CD8-positive, alpha-beta memory T cell (primary cell): ENCODE measurements around the gene FASTK. TPM values are rescaled to one million over a fixed set of nuclear protein-coding genes. Genes with fewer than 3 reads are reported as not detected.
"Not testable (repeated sequence)": the region's sequence is repeated elsewhere in the genome, so short reads cannot be mapped to it uniquely, and the experiment has no call there.

Experiments
- CTCF ChIA-PET: fragments of 350-600 bp; sonication (Branson Sonifier 250); formaldehyde crosslinking; loops from one replicate; lab custom pipeline; 2021; ENCODE audit warnings: antibody characterized with exemption; lab: Charles Lee
- POLR2A ChIA-PET: fragments of 350-600 bp; sonication (Branson Sonifier 250); formaldehyde crosslinking; loops from one replicate; lab custom pipeline; 2021; ENCODE audit warnings: antibody characterized with exemption; lab: Charles Lee
- DNase-seq, 5 donors: peaks; one replicate each; pipeline versions ENCODE4 v3.0.0 to v3.0.0-alpha.2; 2020 to 2022; ENCODE audit warnings: mixed read lengths in 1 of 5
- H3K27ac ChIP-seq: one replicate; pipeline ENCODE4 v1.7.0; 2013; ENCODE audit warnings: low read depth, mild to moderate bottlenecking, low read length, moderate library complexity
- H3K27me3 ChIP-seq: 2 replicates; pipeline ENCODE4 v1.7.0; 2013; ENCODE audit warnings: low read length, mild to moderate bottlenecking; ENCODE audit not compliant: insufficient read depth, poor library complexity, severe bottlenecking
- H3K36me3 ChIP-seq: 2 replicates; pipeline ENCODE4 v1.7.0; 2013; ENCODE audit warnings: mild to moderate bottlenecking, low read length, moderate library complexity; ENCODE audit not compliant: insufficient read depth
- H3K4me1 ChIP-seq: 2 replicates; pipeline ENCODE4 v1.7.0; 2013; ENCODE audit warnings: mild to moderate bottlenecking, low read length, moderate library complexity; ENCODE audit not compliant: insufficient read depth
- H3K4me3 ChIP-seq: 2 replicates; pipeline ENCODE4 v1.7.0; 2013; ENCODE audit warnings: mild to moderate bottlenecking, low read length
- H3K9me3 ChIP-seq: 2 replicates; pipeline ENCODE4 v1.7.0; 2013; ENCODE audit warnings: mild to moderate bottlenecking, low read length
- H3K27ac Mint-ChIP-seq, 8 donors: one replicate each; pipeline ENCODE4 v1.8.0; 2020 to 2021; ENCODE audit warnings: mixed read lengths in 8 of 8, mild to moderate bottlenecking in 6 of 8, inconsistent platforms in 3 of 8, moderate library complexity in 3 of 8
- H3K27me3 Mint-ChIP-seq, 2 donors: one replicate each; pipeline ENCODE4 v1.8.0; 2020 to 2021; ENCODE audit warnings: mixed read lengths in 2 of 2, mild to moderate bottlenecking in 1 of 2, moderate library complexity in 1 of 2
- H3K36me3 Mint-ChIP-seq, 3 donors: one replicate each; pipeline ENCODE4 v1.8.0; 2020 to 2021; ENCODE audit warnings: mixed read lengths in 3 of 3, inconsistent platforms in 1 of 3, mild to moderate bottlenecking in 1 of 3
- H3K4me1 Mint-ChIP-seq, 3 donors: one replicate each; pipeline ENCODE4 v1.8.0; 2020 to 2021; ENCODE audit warnings: mixed read lengths in 3 of 3, inconsistent platforms in 1 of 3, mild to moderate bottlenecking in 1 of 3
- H3K4me3 Mint-ChIP-seq, 7 donors: one replicate each; pipeline ENCODE4 v1.8.0; 2020 to 2021; ENCODE audit warnings: mixed read lengths in 7 of 7, mild to moderate bottlenecking in 6 of 7, moderate library complexity in 4 of 7, inconsistent platforms in 2 of 7
- H3K9me3 Mint-ChIP-seq, 5 donors: one replicate each; pipeline ENCODE4 v1.8.0; 2020 to 2022; ENCODE audit warnings: mixed read lengths in 5 of 5, mild to moderate bottlenecking in 3 of 5, moderate library complexity in 2 of 5, inconsistent platforms in 1 of 5
- polyA plus RNA-seq: library from polyadenylated mRNA; unstranded; fragments of 300-500 nt; fragmentation: Illumina TruSeq; gene quantifications from one replicate; pipeline ENCODE4 v1.2.3, GENCODE V29; 2021
- total RNA-seq, 2 experiments: library from RNA; stranded (reverse); gene quantifications; one replicate each; pipeline ENCODE4 v1.2.3, GENCODE V29; 2021

The FASTK gene
- total and polyA plus RNA-seq, 3 experiments from 2014 or later, result 52.0 to 88.8 (median 83.1) TPM

DNA sequence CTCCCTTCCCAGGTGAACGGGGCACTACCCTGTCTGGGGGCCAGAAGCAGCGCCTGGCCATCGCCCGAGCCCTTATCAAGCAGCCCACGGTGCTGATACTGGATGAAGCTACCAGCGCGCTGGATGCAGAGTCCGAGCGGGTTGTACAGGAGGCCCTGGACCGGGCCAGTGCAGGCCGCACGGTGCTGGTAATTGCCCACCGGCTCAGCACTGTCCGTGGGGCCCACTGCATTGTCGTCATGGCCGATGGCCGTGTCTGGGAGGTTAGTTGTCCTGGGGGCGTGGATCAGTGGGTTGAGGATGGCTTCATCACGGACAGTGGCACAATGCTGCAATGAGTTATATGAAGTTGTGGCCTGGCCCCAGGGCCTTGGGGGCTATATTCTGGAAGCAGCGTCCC lies 36.6 kb downstream of the FASTK start:
- ChIA-PET POLR2A (no interaction called here), CTCF (no interaction called here)
- H3K36me3 Mint-ChIP-seq, result peaks cover 0 to 21% (median 2%) of the 10 kb centered on the region in 3 donors
- H3K9me3 Mint-ChIP-seq, result no peaks in the 10 kb centered on the region
- Histone ChIP-seq H3K27me3 (no peaks in the 10 kb centered on the region), H3K36me3 (peaks cover 3% of the 10 kb centered on the region), H3K9me3 (no peaks in the 10 kb centered on the region), H3K4me1 (no peaks in the 10 kb centered on the region), H3K27ac (no peak overlapping the region), H3K4me3 (no peak overlapping the region)
- H3K27me3 Mint-ChIP-seq, result no peaks in the 10 kb centered on the region
- H3K4me3 Mint-ChIP-seq, result no peak overlapping the region
- H3K27ac Mint-ChIP-seq, result no peak overlapping the region
- H3K4me1 Mint-ChIP-seq, result peaks cover 0 to 11% (median 7%) of the 10 kb centered on the region in 3 donors
- DNase-seq, result no peak

DNA sequence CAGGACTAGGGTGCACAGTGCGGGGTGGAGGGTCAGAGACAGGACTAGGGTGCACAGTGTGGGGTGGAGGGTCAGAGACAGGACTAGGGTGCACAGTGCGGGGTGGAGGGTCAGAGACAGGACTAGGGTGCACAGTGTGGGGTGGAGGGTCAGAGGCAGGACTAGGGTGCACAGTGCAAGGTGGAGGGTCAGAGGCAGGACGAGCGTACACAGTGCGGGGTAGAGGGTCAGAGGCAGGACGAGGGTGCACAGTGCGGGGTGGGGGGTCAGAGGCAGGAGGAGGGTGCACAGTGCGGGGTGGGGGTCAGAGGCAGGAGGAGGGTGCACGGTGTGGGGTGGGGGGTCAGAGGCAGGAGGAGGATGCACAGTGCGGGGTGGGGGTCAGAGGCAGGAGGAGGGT lies 37.2 kb downstream of the FASTK start:
- Mint-ChIP-seq H3K4me1 (peaks cover 0 to 14% (median 7%) of the 10 kb centered on the region in 3 donors), H3K36me3 (peaks cover 0 to 23% (median 2%) of the 10 kb centered on the region in 3 donors)
- H3K9me3 ChIP-seq, H3K4me1 ChIP-seq, H3K4me3 Mint-ChIP-seq, CTCF ChIA-PET, H3K27me3 ChIP-seq, H3K27ac Mint-ChIP-seq, H3K9me3 Mint-ChIP-seq, H3K4me3 ChIP-seq, DNase-seq, H3K36me3 ChIP-seq, H3K27ac ChIP-seq, H3K27me3 Mint-ChIP-seq, POLR2A ChIA-PET: not testable (repeated sequence)

DNA sequence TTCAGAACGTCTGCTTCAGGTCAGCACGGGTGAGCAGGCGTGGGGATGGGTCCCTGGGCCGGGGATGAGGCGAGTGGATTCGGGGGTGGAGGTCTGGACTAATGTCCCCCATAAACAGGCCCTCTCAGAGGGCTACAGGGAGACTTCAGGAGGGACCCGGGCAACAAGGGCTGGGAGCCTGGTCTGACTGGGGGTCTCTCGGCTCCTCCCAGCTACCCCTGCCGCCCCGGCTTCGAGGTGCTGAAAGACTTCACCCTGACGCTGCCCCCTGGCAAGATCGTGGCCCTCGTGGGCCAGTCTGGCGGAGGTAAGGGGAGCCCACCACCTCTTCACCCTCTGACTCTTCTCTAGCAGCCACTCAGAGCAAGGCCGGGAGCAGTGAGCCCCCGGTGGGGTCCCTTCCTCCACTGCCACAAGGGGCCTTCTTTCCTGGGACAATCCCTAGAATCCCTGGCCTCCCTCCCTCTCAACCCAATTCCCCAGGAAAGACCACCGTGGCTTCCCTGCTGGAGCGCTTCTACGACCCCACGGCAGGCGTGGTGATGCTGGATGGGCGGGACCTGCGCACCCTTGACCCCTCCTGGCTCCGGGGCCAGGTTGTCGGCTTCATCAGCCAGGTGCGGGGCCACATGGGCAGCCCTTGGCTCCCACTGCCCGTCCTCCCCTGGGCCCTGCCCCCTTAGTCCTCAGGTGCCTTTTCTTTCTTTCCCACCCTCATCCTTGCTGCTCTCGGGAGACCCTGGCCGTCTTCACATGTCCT lies 39.8 kb downstream of the FASTK start:
- Mint-ChIP-seq H3K4me3 (no peak overlapping the region), H3K27ac (no peak overlapping the region), H3K4me1 (peaks cover 0 to 14% (median 7%) of the 10 kb centered on the region in 3 donors), H3K36me3 (peaks cover 0 to 38% (median 2%) of the 10 kb centered on the region in 3 donors), H3K9me3 (no peaks in the 10 kb centered on the region), H3K27me3 (no peaks in the 10 kb centered on the region)
- H3K4me3 ChIP-seq, result no peak overlapping the region
- no peaks in the 10 kb centered on the region for H3K27me3 ChIP-seq
- peak overlapping the region; percentile 24 for H3K27ac ChIP-seq
- H3K9me3 ChIP-seq, result no peaks in the 10 kb centered on the region
- H3K36me3 ChIP-seq, result peaks cover 15% of the 10 kb centered on the region
- DNase-seq, result no peak
- CTCF ChIA-PET, result no interaction called here
- H3K4me1 ChIP-seq, result no peaks in the 10 kb centered on the region
- POLR2A ChIA-PET, result no interaction called here

DNA sequence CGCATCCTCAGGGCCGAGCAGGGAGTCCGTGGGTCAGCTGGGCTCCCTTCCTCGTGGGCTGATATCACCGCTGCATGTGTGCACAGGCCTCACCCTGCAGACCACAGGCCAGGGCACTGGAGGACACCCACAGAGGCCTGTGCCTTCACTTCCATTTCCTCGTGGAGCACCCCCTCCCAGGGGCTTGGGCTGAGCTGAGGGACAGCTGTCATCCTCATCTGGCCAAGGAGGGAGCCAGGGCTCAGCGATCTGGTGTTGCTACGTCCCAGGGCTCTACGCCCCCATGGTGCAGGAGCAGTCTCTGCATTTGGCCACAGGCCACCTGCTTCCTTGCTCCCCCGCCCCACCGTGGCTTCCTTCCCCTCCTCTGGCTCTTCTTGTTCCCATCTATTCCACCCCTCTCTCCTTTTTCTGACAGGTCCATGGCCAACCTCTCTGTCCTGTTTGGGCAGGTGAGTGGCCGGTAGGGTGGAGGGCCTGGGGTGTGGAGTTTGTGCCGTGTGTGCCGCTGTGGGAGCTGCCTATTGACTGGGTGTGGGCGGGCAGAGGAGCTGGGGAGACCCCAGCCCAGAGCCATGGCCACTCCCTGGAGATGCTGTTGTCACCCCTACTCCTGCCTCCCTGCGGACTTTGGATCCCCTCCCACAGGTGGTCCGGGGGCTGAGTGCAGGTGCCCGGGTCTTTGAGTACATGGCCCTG lies 40.6 kb downstream of the FASTK start:
- H3K36me3 Mint-ChIP-seq, result peaks cover 0 to 42% (median 2%) of the 10 kb centered on the region in 3 donors
- H3K36me3 ChIP-seq, result peaks cover 20% of the 10 kb centered on the region
- ChIA-PET CTCF (no interaction called here), POLR2A (no interaction called here)
- H3K4me3 Mint-ChIP-seq, result no peak overlapping the region
- peak overlapping the region; percentile 24 for H3K27ac ChIP-seq
- no peaks in the 10 kb centered on the region for H3K27me3 Mint-ChIP-seq
- H3K27me3 ChIP-seq, result no peaks in the 10 kb centered on the region
- no peaks in the 10 kb centered on the region for H3K4me1 ChIP-seq
- DNase-seq, result no peak
- H3K4me3 ChIP-seq, result no peak overlapping the region
- H3K9me3 Mint-ChIP-seq, result no peaks in the 10 kb centered on the region
- peak overlapping the region in 1 of 8 donors; percentile 72 for H3K27ac Mint-ChIP-seq
- peaks cover 0 to 14% (median 7%) of the 10 kb centered on the region in 3 donors for H3K4me1 Mint-ChIP-seq
- no peaks in the 10 kb centered on the region for H3K9me3 ChIP-seq

DNA sequence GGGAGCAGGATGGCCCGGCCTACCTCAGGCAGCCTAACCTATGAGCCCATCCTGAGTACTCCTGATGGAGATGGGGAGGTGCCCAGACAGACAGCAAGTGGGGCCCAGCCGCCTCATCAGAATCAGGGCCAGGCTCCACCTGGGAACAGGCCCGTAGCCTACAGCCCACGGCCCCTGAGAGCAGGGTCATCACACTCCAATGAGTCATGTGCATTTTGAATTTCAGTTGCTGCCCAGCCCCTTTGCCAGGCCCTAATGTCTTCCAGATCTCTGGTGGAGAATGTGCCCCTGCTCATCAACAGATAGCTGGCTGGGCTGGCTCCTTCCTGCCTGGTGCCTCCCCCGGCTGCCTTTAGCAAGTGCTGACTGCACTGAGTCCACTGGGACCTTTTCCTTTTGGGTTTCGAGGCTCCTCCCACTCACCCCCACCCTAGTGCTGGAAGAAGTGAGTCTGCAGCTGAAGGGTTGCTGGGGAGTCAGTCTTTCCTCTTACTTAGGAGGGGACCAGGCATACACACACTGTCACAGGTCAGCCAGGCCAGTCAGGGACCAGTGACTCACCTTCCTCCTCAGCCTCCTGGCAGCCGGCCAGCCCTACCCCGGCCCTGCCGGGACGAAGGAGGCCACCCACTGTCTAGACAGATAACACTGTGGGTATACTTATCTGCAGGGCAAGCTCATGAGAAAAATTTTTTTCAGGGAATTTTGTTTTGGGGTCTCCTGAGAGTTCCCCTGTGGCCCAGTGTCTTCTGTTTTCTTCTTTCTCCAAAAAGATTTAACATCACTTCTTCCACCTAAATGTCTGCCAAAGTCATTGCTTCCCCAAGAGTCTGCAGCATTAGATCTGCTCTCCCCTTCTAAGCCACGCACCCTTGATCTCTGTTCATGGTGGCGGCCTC lies 41.4 kb downstream of the FASTK start:
- POLR2A ChIA-PET, result no interaction called here
- peak in 2 of 5 donors; percentile 29 to 64 for DNase-seq

DNA sequence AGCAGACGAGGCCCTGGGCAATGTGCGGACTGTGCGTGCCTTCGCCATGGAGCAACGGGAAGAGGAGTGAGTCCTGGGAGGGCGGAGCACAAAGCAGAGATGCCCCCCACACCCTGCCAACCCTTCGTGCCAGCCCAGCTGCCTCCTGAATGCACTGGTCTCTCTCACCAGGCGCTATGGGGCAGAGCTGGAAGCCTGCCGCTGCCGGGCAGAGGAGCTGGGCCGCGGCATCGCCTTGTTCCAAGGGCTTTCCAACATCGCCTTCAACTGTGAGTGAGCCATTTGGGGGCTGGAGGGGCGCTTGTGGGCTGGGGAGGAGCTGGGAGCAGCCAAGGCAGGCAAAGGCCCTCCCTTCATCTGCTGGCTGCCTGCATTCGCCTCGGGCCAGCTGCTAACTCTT lies 44.7 kb downstream of the FASTK start:
- peaks cover 0 to 22% (median 7%) of the 10 kb centered on the region in 3 donors for H3K4me1 Mint-ChIP-seq
- Histone ChIP-seq H3K27me3 (no peaks in the 10 kb centered on the region), H3K36me3 (peaks cover 21% of the 10 kb centered on the region), H3K4me1 (no peaks in the 10 kb centered on the region), H3K4me3 (no peak overlapping the region), H3K9me3 (no peaks in the 10 kb centered on the region), H3K27ac (no peak overlapping the region)
- peaks cover 0 to 54% (median 0%) of the 10 kb centered on the region in 3 donors for H3K36me3 Mint-ChIP-seq
- H3K9me3 Mint-ChIP-seq, result no peaks in the 10 kb centered on the region
- no peak overlapping the region for H3K4me3 Mint-ChIP-seq
- no peak for DNase-seq
- CTCF ChIA-PET, result no interaction called here
- peaks cover 0 to 1% of the 10 kb centered on the region in 2 donors for H3K27me3 Mint-ChIP-seq
- POLR2A ChIA-PET, result no interaction called here
- no peak overlapping the region for H3K27ac Mint-ChIP-seq

More for the DNA sequence above, 41.4 kb downstream of the FASTK start:
- Histone ChIP-seq H3K9me3 (no peaks in the 10 kb centered on the region), H3K27me3 (no peaks in the 10 kb centered on the region), H3K4me1 (no peaks in the 10 kb centered on the region), H3K4me3 (no peak overlapping the region), H3K36me3 (peaks cover 21% of the 10 kb centered on the region), H3K27ac (peak overlapping the region; percentile 61)
- Mint-ChIP-seq H3K4me3 (no peak overlapping the region), H3K27me3 (no peaks in the 10 kb centered on the region), H3K4me1 (peaks cover 0 to 14% (median 7%) of the 10 kb centered on the region in 3 donors), H3K36me3 (peaks cover 0 to 41% (median 2%) of the 10 kb centered on the region in 3 donors), H3K9me3 (no peaks in the 10 kb centered on the region), H3K27ac (peak overlapping the region in 5 of 8 donors; percentile 23 to 89 (median 72))
- CTCF ChIA-PET, result no interaction called here

DNA sequence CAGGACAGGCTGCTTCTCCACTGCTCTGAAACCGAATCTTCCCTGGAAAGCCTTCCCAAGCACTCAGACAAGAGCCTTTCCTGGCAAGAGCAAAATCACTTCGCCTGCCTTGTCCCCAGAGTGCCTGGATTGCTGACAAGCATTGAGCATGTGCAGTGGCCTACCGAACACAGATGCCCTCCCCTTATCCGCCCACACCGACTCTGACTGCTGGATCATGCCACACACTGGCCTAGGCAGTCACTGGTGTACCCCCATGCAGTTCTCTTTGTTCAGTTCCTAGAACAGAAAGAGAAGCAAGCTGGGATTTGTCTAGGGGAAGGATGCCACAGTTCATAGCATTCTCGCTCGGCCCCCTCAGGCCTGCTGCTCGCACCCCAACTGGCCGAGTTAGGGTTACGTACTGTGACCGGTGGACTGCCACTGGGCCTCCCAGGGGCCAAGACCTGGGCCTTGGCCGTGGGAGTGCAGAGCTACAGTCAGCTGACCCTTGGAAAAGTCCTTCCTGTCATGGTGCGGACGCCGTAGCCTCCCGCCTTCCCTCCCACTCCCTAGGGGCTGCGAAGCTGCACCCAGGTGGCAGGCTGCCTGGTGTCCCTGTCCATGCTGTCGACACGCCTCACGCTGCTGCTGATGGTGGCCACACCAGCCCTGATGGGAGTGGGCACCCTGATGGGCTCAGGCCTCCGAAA lies 45.4 kb downstream of the FASTK start:
- H3K4me1 ChIP-seq, result no peaks in the 10 kb centered on the region
- no peaks in the 10 kb centered on the region for H3K9me3 ChIP-seq
- DNase-seq, result no peak
- Mint-ChIP-seq H3K9me3 (no peaks in the 10 kb centered on the region), H3K36me3 (peaks cover 0 to 54% (median 0%) of the 10 kb centered on the region in 3 donors), H3K4me3 (no peak overlapping the region), H3K4me1 (peaks cover 0 to 24% (median 7%) of the 10 kb centered on the region in 3 donors), H3K27me3 (peaks cover 0 to 1% of the 10 kb centered on the region in 2 donors), H3K27ac (no peak overlapping the region)
- ChIA-PET POLR2A (no interaction called here), CTCF (no interaction called here)
- no peaks in the 10 kb centered on the region for H3K27me3 ChIP-seq
- H3K36me3 ChIP-seq, result peaks cover 21% of the 10 kb centered on the region
- no peak overlapping the region for H3K4me3 ChIP-seq
- H3K27ac ChIP-seq, result no peak overlapping the region
